Suprapubic skin (tissue), 3 donors: ENCODE measurements around the gene LRRC18.

ENCODE experiments used
- CTCF ChIP-seq, 2 donors: fragments of 200-600 bp in 1 of 2; fragments of 450-650 bp in 1 of 2; sonication (generic) in 1 of 2; IDR thresholded peaks; one replicate each; pipeline ENCODE4 v1.5.1; 2016 to 2019; ENCODE audit warnings: antibody characterized with exemption in 2 of 2, mild to moderate bottlenecking in 1 of 2, moderate library complexity in 1 of 2
- EP300 ChIP-seq: sonication (generic); formaldehyde crosslinking; IDR thresholded peaks from one replicate; pipeline ENCODE4 v1.6.1; 2017; ENCODE audit warnings: antibody characterized with exemption
- POLR2A ChIP-seq, 2 donors: fragments of 450-650 bp; IDR thresholded peaks; one replicate each; pipeline ENCODE4 v1.6.1; 2017; ENCODE audit warnings: antibody characterized with exemption in 2 of 2, mild to moderate bottlenecking in 2 of 2, moderate library complexity in 2 of 2

- no peak for TF ChIP-seq CTCF (IDR thresholded peaks at IDR 0.05)
- TF ChIP-seq EP300: no peak
- TF ChIP-seq POLR2A (IDR thresholded peaks at IDR 0.05): no peak
These were observed 3.5 kb upstream of the LRRC18 start for GRCh38 chr10:48943096-48943495.
